ENCODE results near the gene SLC35F3. TPM values are rescaled to one million over a fixed set of nuclear protein-coding genes. Genes with fewer than 3 reads are reported as not detected.

The SLC35F3 gene
- polyA plus RNA-seq, 1 of the 3 experiments (the other 2 are of a cell fraction): 0.87 TPM

DNA sequence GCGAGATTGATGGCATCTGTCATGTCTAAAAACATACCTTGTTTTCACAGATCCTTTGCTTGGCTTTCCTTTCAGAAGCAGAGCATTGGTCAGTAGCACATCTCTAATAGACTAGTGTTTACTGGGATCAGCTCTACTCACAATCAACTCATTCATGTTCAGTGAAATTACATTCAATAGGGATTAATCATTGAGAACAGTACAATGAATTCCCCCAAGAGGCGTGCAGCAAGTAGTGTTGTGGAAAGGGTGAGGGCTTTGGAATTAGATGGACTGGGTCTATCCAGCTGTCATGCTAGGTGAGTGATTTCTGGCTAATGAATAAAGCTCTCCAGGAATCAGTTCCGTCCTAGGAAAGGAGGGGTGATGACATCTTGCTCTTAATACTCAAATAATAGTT lies 313.6 kb downstream of the SLC35F3 start:
- Histone ChIP-seq H3K9me3 (no peaks in the 10 kb centered on the region), H4K20me1 (ENCODE audit: insufficient read depth) (no peaks in the 10 kb centered on the region), H3F3A (replicated peaks; ENCODE audit: insufficient read depth) (no peaks in the 10 kb centered on the region), H3K9me2 (no peaks in the 10 kb centered on the region), H3K4me1 (ENCODE audit: control insufficient read depth in 1 of 2, insufficient read depth in 2 of 2, low read depth in 1 of 2, low read length in 1 of 2) (peaks cover 0 to 5% of the 10 kb centered on the region in 2 experiments; a peak in 1 of 4 replicates), H3K4me3 (ENCODE audit: low read depth in 2 of 2, low read length in 1 of 2) (no peak overlapping the region), H3K9ac (no peak overlapping the region), H2AFZ (ENCODE audit: low read depth) (no peak overlapping the region), H3K79me2 (ENCODE audit: insufficient read depth) (no peaks in the 10 kb centered on the region), H3K36me3 (replicated peaks in 1 of 2; ENCODE audit: control insufficient read depth in 1 of 2, insufficient read depth in 2 of 2, low read length in 1 of 2) (no peaks in the 10 kb centered on the region), H3K27me3 (ENCODE audit: insufficient read depth) (no peaks in the 10 kb centered on the region), H3K4me2 (no peak overlapping the region), H3K27ac (ENCODE audit: low read depth in 2 of 2, low read length in 1 of 2) (no peak overlapping the region)
- DNase-seq: no peak
- ChIA-PET POLR2A (interaction anchor here (0.6 kb wide), 1 partner anchor 28 kb away, joined by 3 read pairs; no protein-coding TSS in a partner anchor), CTCF (interaction anchor here (0.8 to 10.1 kb wide), 2 partner anchors 11 to 91 kb away, joined by 3 to 190 read pairs; no protein-coding TSS in a partner anchor)
- TF ChIP-seq SIN3A (IDR thresholded peaks at IDR 0.05; ENCODE audit: borderline replicate concordance, low read depth, low read length): no peak
- TF ChIP-seq, protein P1, sequence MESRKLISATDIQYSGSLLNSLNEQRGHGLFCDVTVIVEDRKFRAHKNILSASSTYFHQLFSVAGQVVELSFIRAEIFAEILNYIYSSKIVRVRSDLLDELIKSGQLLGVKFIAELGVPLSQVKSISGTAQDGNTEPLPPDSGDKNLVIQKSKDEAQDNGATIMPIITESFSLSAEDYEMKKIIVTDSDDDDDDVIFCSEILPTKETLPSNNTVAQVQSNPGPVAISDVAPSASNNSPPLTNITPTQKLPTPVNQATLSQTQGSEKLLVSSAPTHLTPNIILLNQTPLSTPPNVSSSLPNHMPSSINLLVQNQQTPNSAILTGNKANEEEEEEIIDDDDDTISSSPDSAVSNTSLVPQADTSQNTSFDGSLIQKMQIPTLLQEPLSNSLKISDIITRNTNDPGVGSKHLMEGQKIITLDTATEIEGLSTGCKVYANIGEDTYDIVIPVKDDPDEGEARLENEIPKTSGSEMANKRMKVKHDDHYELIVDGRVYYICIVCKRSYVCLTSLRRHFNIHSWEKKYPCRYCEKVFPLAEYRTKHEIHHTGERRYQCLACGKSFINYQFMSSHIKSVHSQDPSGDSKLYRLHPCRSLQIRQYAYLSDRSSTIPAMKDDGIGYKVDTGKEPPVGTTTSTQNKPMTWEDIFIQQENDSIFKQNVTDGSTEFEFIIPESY (IDR thresholded peaks at IDR 0.05; ENCODE audit: borderline replicate concordance, low read depth): no peak
- TF ChIP-seq PBX3 (IDR thresholded peaks at IDR 0.05): no peak
- TF ChIP-seq GATA2 (CRISPR knock-in tag; IDR thresholded peaks at IDR 0.05): no peak
- 77% methylated on average over 3 of the region's 3 CpGs for WGBS (ENCODE audit: low lambda C conversion rate)

DNA sequence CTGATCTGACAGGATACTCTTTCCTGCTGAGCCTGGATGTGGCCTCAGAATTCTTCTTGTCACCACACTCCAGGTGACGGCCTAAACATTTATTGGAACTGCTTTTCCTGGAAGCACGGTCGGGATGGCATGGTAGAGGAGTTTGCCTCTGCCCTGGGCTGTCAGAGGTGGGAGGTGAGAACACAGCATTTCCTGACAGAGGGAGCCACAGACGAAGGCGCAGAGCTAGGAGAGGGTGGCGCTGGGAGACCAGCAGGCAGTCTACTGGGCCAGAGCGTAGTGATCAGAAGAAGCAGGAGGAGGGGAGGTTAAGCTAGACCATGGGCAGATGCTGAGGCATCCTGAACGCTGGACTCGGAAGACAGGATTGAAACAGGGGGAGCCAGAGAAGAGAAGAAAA lies 315.2 kb downstream of the SLC35F3 start:
- no peaks in the 10 kb centered on the region for H3K27me3 ChIP-seq (ENCODE audit: insufficient read depth)

More for the DNA sequence above, 315.2 kb downstream of the SLC35F3 start:
- no peak for DNase-seq
- Histone ChIP-seq H2AFZ (ENCODE audit: low read depth) (no peak overlapping the region), H3K4me1 (ENCODE audit: control insufficient read depth in 1 of 2, insufficient read depth in 2 of 2, low read depth in 1 of 2, low read length in 1 of 2) (peaks cover 0 to 3% of the 10 kb centered on the region in 2 experiments; a peak in 1 of 4 replicates), H3K79me2 (ENCODE audit: insufficient read depth) (no peaks in the 10 kb centered on the region), H3K9ac (no peak overlapping the region), H3K36me3 (replicated peaks in 1 of 2; ENCODE audit: control insufficient read depth in 1 of 2, insufficient read depth in 2 of 2, low read length in 1 of 2) (no peaks in the 10 kb centered on the region), H3K4me3 (ENCODE audit: low read depth in 2 of 2, low read length in 1 of 2) (no peak overlapping the region), H3K9me2 (no peaks in the 10 kb centered on the region), H3K4me2 (no peak overlapping the region), H3K9me3 (no peaks in the 10 kb centered on the region), H4K20me1 (ENCODE audit: insufficient read depth) (no peaks in the 10 kb centered on the region), H3K27ac (ENCODE audit: low read depth in 2 of 2, low read length in 1 of 2) (no peak overlapping the region), H3F3A (replicated peaks; ENCODE audit: insufficient read depth) (no peaks in the 10 kb centered on the region)
- TF ChIP-seq FOXJ3 (CRISPR knock-in tag; IDR thresholded peaks at IDR 0.05) (no peak), IRF3 (IDR thresholded peaks at IDR 0.05; ENCODE audit: low read depth, low read length) (no peak), RXRA (IDR thresholded peaks at IDR 0.05; ENCODE audit: borderline replicate concordance, low read depth) (no peak), YY1 (IDR thresholded peaks at IDR 0.05; ENCODE audit: low read depth) (no peak), RAD21 (IDR thresholded peaks at IDR 0.05; ENCODE audit: low read length) (no peak), CTCF (IDR thresholded peaks at IDR 0.05) (no peak), RCOR1 (IDR thresholded peaks at IDR 0.05; ENCODE audit: low read length) (no peak), EP300 (IDR thresholded peaks at IDR 0.05; ENCODE audit: borderline replicate concordance in 1 of 2, low read depth in 1 of 2, low read length in 1 of 2) (no peak), TEAD4 (IDR thresholded peaks at IDR 0.05; ENCODE audit: borderline replicate concordance, insufficient read depth) (no peak), RFX5 (IDR thresholded peaks at IDR 0.05; ENCODE audit: low read length) (no peak), JUND (IDR thresholded peaks at IDR 0.05) (no peak), PBX3 (IDR thresholded peaks at IDR 0.05) (no peak), NRF1 (IDR thresholded peaks at IDR 0.05; ENCODE audit: low read depth, low read length) (no peak)
- CTCF ChIA-PET: interaction anchor here (1.1 to 10.1 kb wide), 2 partner anchors 36 to 90 kb away, joined by 3 to 190 read pairs; no protein-coding TSS in a partner anchor
- POLR2A ChIA-PET: no interaction called here
- WGBS (ENCODE audit: low lambda C conversion rate): 89% methylated on average over 9 of the region's 9 CpGs

All from SK-N-SH (cell line).